ENCODE data around the gene TTC4.

DNA sequence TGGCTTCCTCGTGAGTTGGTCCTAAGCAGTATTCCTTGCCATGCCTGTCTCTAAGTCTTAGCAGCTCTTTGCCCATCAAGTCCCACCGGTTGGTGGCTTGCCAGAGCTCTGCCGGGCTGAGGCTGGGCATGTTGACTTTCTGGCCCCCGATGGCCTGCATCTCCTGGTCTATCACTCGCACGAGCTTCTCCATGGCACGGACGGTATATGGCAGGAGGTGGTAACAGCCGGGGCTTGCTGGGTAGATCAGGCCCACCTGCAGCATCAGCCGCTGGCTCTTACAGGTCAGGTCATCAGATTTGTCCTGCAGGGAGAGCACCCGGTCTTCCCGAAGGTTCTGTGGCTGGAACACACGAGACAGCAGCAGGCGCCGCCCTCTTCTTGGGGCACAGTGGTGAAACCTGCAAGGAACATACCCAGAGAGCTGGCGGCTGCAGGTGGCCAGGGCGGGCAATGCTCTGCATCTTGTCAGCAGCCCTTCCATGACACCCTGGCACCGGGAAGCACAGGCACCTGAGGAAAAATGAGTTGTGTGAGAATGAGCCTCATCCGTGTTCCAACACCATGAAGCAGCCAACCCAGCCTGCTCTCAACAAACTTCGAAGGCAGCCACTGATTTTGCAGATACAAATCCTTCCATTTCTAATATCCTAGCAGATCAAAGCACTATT is 43.2 kb downstream of the TTC4 start:
- TF ChIP-seq, protein P1, sequence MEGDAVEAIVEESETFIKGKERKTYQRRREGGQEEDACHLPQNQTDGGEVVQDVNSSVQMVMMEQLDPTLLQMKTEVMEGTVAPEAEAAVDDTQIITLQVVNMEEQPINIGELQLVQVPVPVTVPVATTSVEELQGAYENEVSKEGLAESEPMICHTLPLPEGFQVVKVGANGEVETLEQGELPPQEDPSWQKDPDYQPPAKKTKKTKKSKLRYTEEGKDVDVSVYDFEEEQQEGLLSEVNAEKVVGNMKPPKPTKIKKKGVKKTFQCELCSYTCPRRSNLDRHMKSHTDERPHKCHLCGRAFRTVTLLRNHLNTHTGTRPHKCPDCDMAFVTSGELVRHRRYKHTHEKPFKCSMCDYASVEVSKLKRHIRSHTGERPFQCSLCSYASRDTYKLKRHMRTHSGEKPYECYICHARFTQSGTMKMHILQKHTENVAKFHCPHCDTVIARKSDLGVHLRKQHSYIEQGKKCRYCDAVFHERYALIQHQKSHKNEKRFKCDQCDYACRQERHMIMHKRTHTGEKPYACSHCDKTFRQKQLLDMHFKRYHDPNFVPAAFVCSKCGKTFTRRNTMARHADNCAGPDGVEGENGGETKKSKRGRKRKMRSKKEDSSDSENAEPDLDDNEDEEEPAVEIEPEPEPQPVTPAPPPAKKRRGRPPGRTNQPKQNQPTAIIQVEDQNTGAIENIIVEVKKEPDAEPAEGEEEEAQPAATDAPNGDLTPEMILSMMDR (conservative IDR thresholded peaks at IDR 0.05; ENCODE audit: low read length): no peak
- no peak for TF ChIP-seq EZH2phosphoT487 (IDR thresholded peaks at IDR 0.05; ENCODE audit: borderline replicate concordance)

Data from Loucy (cell line).